ENCODE measurements around the gene FASTKD2. TPM values are rescaled to one million over a fixed set of nuclear protein-coding genes. Genes with fewer than 3 reads are reported as not detected.

FASTKD2 gene
- total and polyA plus RNA-seq, 4 donors, result 9.8 to 41.4 (median 20.2) TPM

GRCh38 chr2:206728277-206729199 lies 36.9 kb upstream of the FASTKD2 start:
- no peak overlapping the region for H3K9ac ChIP-seq (ENCODE audit: insufficient read depth in 1 of 2, low read length in 2 of 2)
- H3K27me3 ChIP-seq (ENCODE audit: control insufficient read depth in 3 of 3, insufficient read depth in 3 of 3, low read length in 2 of 3), result no peaks in the 10 kb centered on the region
- no peak for ATAC-seq (ENCODE audit: insufficient read depth, low FRiP score)
- H3K27ac ChIP-seq (ENCODE audit: low read depth in 1 of 2, low read length in 1 of 2), result no peak overlapping the region
- no peak overlapping the region for H3K4me3 ChIP-seq
- 81 to 89% methylated on average over 7 of the region's 7 CpGs for WGBS, 2 donors
- DNase-seq, result no peak
- no peaks in the 10 kb centered on the region for H3K9me3 ChIP-seq (ENCODE audit: control insufficient read depth in 4 of 4, insufficient read depth in 3 of 4, low read length in 3 of 4)
- H3K36me3 ChIP-seq (ENCODE audit: control insufficient read depth in 4 of 4, insufficient read depth in 4 of 4, low read length in 4 of 4), result no peaks in the 10 kb centered on the region
- no peaks in the 10 kb centered on the region for H3K4me1 ChIP-seq (ENCODE audit: control insufficient read depth in 5 of 5, insufficient read depth in 5 of 5, low read length in 5 of 5)
- no peak for TF ChIP-seq CTCF (IDR thresholded peaks at IDR 0.05; ENCODE audit: control extremely low read depth, extremely low read depth)

GRCh38 chr2:206733341-206733740 lies 32.1 kb upstream of the FASTKD2 start:
- ATAC-seq (ENCODE audit: insufficient read depth, low FRiP score) (no peak), DNase-seq (no peak)
- Histone ChIP-seq H3K27ac (ENCODE audit: low read depth in 1 of 2, low read length in 1 of 2) (no peak overlapping the region), H3K4me3 (no peak overlapping the region), H3K4me1 (ENCODE audit: control insufficient read depth in 5 of 5, insufficient read depth in 5 of 5, low read length in 5 of 5) (no peaks in the 10 kb centered on the region), H3K9ac (ENCODE audit: insufficient read depth in 1 of 2, low read length in 2 of 2) (no peak overlapping the region), H3K36me3 (ENCODE audit: control insufficient read depth in 4 of 4, insufficient read depth in 4 of 4, low read length in 4 of 4) (no peaks in the 10 kb centered on the region), H3K9me3 (ENCODE audit: control insufficient read depth in 4 of 4, insufficient read depth in 3 of 4, low read length in 3 of 4) (no peaks in the 10 kb centered on the region), H3K27me3 (ENCODE audit: control insufficient read depth in 3 of 3, insufficient read depth in 3 of 3, low read length in 2 of 3) (no peaks in the 10 kb centered on the region)
- 74 to 77% methylated on average over 2 of the region's 2 CpGs for WGBS, 2 donors
- TF ChIP-seq CTCF (IDR thresholded peaks at IDR 0.05; ENCODE audit: control extremely low read depth, extremely low read depth), result no peak

- Histone ChIP-seq H3K9ac (ENCODE audit: insufficient read depth in 1 of 2, low read length in 2 of 2) (no peak overlapping the region), H3K4me3 (no peak overlapping the region), H3K9me3 (ENCODE audit: control insufficient read depth in 4 of 4, insufficient read depth in 3 of 4, low read length in 3 of 4) (no peaks in the 10 kb centered on the region), H3K4me1 (ENCODE audit: control insufficient read depth in 5 of 5, insufficient read depth in 5 of 5, low read length in 5 of 5) (no peaks in the 10 kb centered on the region), H3K36me3 (ENCODE audit: control insufficient read depth in 4 of 4, insufficient read depth in 4 of 4, low read length in 4 of 4) (no peaks in the 10 kb centered on the region), H3K27me3 (ENCODE audit: control insufficient read depth in 3 of 3, insufficient read depth in 3 of 3, low read length in 2 of 3) (no peaks in the 10 kb centered on the region), H3K27ac (ENCODE audit: low read depth in 1 of 2, low read length in 1 of 2) (no peak overlapping the region)
- no peak for DNase-seq
- TF ChIP-seq CTCF (IDR thresholded peaks at IDR 0.05; ENCODE audit: control extremely low read depth, extremely low read depth), result no peak
- ATAC-seq (ENCODE audit: insufficient read depth, low FRiP score), result no peak
- 89% methylated on average over 5 of the region's 5 CpGs for WGBS, 2 donors
Observed at GRCh38 chr2:206736935-206737334, 28.5 kb upstream of the FASTKD2 start.
